ENCODE data around the gene ADAM12.

ADAM12 gene

DNA sequence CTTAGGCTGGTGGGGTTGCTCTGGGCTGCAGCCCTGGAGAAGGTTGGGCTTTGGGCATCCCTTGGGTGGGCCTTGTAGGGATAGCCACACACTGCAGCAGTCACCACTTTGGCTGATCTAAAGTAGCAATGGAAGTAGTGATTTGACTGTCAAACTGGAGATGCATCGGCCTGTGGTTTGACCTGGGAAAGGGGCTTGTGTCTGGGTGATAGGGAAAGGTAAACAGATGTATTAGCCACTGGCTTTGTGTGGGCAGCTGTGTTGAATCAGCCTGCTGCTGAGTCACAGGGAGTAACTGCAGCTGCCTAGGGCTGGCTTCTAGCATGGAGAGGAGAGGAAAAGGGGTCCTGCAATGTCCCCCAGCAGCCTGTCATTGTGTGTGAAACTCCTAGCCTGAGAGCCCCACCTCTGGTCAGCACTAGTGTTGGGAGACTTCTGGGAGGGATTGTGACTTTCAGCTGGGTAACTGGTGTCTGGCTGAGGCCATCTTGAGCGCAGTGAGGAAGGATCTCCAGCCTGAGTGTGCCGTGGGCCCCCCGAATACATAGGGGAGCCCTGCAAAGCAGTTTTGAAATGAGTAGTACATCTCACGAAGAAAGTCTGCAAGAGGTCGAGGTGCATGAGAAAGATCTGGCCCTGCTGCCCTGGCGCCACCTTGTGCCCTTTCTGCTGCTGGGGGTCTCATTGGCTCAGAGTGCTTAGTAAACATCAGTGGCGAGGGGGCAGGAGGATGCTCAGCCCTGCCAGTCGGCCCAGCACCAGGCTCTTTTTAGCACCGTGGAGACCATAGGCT, 374.6 kb downstream of the ADAM12 start:
- DNase-seq (ENCODE audit: low read depth), result no peak

GRCh38 chr10:126012485-126012884, 375.8 kb downstream of the ADAM12 start:
- no peak for DNase-seq (ENCODE audit: low read depth)

DNA sequence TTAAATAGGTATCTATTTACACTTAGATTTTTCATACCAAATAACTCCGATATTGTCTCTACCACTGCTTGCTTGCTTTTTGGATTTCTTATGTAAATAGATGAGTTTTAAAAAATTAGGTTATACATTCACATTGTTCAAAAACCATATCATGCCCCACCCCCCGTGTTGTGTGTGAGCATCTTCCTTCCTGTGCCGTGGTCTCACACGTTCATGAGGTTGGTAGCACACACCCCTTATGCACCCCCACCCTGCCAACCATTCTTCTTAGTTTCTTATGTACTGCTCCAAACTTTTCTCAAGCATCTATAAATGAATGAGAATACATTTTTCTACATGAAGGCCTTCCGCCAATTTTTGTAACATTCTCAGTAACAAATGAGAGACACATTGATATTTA, 376.3 kb downstream of the ADAM12 start:
- DNase-seq (ENCODE audit: low read depth), result no peak

DNA sequence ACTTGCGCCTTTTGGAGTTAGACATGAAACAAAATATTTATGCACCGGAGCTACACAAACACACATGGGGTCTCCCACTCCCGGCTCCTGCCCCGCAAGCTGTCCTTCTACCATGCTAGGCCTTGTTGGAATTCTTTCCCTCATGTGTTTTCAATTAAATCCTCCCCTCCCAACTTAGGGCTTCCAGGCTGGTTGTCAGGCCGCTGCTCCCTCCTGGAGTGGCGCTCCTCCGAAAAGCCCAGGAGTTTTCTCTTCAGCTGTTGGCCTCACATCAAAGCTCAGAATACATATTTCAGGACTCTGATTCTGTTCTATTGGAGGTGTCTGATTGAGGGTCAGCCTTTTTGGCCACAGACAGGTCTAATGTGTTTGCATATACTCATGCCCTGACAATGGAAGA, 378.6 kb downstream of the ADAM12 start:
- no peak for DNase-seq (ENCODE audit: low read depth)

DNA sequence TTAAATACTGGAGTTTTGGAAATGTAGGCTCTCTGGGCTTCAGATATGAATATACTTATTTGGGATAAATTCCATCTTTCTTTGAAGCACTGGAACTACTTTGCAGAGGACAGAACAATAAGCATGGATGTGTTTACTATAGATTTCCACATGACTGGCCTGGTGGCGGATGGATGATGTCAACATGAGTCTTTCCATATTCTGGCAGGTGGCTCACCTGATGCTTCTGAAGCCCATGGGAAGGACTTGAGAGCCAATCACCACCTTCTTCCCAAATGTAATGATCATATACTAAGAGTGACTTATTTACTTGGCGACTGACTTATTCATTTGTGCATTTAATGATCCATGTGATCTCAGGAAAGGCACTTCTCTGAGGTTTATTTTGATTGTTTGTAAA, 381.4 kb downstream of the ADAM12 start:
- DNase-seq (ENCODE audit: low read depth), result no peak

DNA sequence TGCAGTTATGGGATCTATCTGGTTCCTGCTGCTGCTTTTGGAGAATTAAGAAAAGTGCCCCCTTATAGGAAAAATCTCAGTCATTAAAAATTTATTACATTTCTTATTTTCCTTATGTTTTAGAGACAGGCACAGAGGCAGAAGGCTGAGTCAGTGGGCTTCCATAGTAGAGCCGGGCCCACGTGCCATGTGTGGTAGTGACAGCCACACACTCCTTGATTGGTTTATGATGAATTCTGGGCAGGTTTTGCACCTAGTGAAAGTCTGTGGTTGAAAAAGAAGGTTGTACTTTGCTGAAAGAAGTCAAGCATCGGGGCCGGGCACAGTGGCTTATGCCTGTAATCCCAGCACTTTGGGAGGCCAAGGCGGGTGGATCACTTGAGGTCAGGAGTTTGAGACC, 382.0 kb downstream of the ADAM12 start:
- no peak for DNase-seq (ENCODE audit: low read depth)

- DNase-seq (ENCODE audit: low read depth), result no peak
These were observed 383.5 kb downstream of the ADAM12 start for GRCh38 chr10:126004752-126005151.

GRCh38 chr10:126001576-126001975, 386.7 kb downstream of the ADAM12 start:
- DNase-seq (ENCODE audit: low read depth), result no peak

DNA sequence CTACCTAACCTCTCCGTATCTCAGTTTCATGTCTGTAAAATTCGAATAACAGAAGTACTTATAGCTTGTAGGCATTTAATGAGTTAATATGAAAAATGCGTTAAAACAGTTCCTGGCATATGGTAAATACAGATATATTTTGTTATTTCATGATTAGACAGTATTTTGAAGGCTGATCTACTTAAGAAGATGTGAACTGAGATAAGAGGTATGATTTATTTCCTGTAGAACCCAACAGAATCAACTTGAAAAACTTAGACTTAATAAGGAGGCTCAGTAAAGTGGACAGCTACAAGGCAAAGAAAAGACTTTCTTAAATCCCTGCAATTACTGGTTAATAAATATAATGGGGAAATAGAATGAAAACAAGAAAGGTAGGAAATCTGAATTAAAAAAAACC, 388.6 kb downstream of the ADAM12 start:
- DNase-seq (ENCODE audit: low read depth), result no peak

DNA sequence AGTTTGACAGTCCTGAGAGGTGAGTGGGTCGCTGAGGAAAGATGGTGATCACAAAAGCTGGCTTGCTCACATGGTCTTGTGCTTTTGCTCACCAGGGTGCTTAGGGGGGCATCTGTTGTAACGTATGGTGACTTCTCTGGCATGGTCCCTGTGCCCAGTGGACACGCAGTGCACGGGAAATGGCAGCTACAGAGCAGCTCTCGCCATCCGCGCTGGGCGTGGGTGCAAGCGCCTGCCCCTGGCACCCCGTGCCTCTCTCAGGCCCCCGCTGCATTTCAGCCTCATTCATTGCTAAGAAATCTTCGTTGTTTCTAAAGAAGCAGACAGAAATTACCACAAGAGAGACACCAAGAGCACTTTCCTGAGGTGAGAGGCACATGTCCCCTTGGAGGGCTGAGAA, 390.7 kb downstream of the ADAM12 start:
- DNase-seq (ENCODE audit: low read depth), result no peak

DNA sequence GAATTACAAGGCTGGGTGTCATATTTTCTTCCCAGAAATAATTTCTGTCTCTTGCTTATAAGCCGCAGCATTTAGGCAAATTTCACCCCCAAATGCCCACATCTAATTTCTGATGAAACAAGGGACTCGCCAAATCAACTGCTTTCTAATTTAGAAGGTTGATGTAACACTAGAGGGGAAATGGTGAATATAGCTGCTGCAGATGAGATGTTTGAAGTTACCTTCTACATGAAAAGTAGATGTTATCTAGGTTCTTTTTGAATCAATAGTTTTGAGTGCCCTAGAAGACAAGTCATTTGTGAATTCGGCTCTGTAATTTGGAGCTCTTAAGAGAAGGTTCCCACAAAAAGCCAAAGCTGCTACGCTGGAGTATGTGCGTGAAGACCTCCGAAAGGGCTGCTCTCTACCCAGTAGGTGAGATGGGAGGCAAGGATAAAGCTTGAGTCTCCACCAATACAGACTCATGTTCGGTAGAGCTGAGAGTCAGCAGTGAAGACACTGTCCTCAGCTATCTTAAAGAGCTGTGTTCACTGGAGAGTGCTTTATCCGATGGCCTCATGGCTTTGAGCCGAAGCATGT, 392.5 kb downstream of the ADAM12 start:
- no peak for DNase-seq (ENCODE audit: low read depth)

DNA sequence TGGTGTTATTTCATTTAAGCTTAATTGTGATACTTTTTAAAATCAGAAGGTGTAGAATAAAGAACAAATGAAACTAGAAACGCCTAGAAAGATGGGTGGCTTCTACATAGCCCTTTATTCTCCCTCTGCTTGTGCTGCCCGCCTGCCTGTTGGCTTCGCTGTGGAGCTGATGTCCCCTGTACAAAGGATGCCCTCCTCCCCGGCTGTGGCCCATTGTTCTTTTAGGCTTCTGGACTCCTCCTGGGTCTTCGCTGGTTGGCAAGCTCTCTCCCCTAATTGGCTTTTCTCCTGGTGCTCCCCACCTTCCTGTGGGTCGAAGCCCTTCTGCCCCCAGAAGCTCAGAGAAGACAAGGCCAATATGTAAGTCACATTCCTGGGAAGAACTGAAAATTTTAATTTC, 393.7 kb downstream of the ADAM12 start:
- DNase-seq (ENCODE audit: low read depth), result no peak

DNA sequence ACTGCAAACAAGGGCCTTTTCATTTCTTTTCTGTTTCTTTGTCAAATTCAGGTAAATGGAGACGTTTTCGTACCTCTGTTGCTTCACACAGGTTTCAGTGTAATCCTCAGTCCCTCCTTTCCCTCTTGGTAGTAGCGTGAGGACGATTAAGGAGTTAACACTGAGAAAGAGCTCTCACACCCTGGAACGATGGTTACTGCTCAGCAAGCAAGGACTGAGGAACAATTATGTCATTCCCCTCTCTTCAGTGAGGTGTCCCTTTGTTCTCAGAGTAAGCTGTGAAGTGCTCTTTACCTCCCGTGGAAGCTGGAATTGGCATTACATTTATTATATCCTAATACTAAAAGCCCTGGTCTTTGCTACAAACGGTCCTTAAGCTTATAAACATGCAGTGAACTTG, 396.0 kb downstream of the ADAM12 start:
- DNase-seq (ENCODE audit: low read depth), result no peak

GRCh38 chr10:125991392-125991791, 396.9 kb downstream of the ADAM12 start:
- no peak for DNase-seq (ENCODE audit: low read depth)

- no peak for DNase-seq (ENCODE audit: low read depth)
These were observed 397.3 kb downstream of the ADAM12 start for GRCh38 chr10:125990974-125991373.

- DNase-seq (ENCODE audit: low read depth), result no peak
These were observed 398.5 kb downstream of the ADAM12 start for GRCh38 chr10:125989791-125990190.

DNA sequence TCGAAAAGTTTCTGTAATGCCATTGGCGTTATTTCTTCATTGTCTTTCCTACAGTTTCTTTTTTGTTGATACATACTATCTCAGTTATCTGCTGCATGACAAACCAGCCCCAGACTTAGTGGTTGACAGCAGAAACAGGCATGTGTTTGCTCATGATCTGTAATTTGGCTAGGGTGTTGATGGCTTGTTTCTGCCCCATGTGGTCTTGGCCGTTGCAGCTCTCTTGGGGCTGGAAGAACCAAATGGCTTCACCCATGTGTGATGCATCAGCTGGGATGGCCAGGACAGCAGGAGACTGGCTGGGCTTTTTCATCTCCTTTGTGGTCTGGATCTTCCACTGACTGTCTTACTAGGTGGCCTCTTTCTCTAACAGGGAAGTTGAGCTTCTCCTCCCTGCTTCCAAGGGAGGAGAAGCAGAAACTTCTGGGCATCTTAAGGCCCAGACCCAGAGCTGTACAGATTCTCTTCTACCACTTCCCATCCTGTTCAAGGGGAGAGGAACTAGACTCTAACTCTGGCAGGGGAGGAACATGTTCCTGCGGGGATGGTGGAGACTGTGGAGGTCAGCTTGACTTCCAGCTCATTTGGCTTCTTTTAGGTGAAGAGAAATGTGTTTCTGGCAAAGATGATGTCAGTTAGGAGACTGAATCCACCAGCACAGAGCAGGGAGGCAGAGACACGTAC, 402.6 kb downstream of the ADAM12 start:
- no peak for DNase-seq (ENCODE audit: low read depth)

DNA sequence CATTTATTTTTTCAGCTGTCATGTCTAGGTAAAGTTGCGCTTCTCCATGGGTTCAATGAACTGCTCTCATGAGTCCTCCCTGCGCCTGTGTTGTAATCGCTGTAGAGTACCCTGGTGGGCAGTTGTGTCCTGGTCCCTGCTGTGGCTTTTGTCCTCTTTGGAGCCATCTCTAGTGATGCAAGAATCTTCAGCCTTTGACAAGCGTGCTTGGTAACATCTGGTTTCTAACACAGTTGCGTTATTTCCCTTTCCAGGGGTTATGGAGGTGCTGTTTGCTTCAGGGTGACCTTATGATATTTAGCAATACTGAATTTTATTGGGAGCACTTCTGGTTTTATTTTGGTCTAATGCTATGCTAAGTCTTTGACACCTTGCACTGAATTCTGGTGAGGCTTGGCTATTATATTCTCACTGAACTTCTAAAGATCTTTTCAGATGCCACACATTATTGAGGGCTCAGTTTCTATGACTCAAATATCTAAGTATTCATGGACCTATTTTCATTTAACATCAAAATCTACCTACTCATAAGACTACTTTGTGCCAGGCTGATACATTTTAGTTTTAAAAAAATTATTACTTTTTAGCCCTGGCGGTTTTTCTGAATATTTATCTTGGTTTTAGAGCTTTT, 403.3 kb downstream of the ADAM12 start:
- no peak for DNase-seq (ENCODE audit: low read depth)

- DNase-seq (ENCODE audit: low read depth), result no peak
These were observed 403.9 kb downstream of the ADAM12 start for GRCh38 chr10:125984346-125984745.

DNA sequence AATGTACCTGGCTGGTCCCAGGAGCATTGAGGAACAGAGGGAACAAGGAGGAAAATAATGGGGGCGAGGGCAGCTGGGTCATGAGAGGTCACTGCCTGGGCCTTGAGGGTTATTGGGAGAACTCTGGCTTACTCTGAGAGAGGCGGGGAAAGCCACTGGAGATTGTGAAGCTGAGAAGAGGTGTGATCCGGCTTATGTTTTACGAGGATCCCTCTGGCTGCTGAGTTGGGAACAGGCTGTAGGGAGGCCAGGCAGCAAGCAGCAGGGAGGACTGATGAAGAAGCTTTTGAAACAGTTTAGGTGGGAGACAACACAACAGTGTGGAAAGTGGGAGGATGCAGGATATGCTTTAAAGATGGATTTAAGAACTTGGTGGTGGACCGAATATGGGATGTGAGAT, 404.6 kb downstream of the ADAM12 start:
- DNase-seq (ENCODE audit: low read depth), result no peak

- DNase-seq (ENCODE audit: low read depth), result no peak
These were observed 405.1 kb downstream of the ADAM12 start for GRCh38 chr10:125983161-125983560.

DNA sequence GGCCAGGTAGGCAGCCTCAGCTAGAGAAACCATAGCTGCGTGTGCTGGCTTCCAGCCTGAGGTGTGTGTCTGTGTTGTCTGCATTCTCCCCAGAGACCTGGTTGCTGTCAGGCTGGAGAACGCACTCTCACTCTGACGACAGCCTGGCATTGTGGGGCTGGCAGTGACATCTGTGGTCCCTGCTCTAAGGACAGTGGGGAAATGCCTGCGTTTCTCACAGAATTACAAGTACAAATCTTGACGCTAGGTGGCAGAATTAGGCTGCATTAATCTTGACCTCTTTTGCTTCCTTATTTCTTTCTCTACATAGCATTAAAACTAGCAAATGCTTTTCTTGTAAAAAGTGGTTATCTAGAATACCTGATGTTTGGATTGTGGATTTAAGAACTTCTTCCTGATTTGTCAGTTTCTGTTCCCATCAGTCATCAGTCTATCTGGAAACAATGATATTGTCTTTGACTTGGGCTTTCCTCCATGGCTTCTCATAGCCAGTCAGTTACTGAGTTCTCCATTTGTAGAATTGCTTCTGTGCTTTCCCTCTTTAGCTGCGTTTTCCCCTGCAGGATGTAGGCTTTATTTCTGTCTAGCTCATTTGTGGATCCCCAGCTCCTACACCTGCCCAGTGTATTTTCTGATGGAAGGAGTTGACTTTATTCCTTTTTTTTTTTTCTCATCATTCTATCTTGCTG, 405.9 kb downstream of the ADAM12 start:
- no peak for DNase-seq (ENCODE audit: low read depth)

Data from activated T-helper 9 cell treated with anti-CD3 and anti-CD28 coated beads, Interleukin-2, amount 50 U/mL, for 16 hours (primary cell).